IPS-15b (cell line): ENCODE results near the gene TCP11.

Experiments
- H3K27me3 ChIP-seq: one replicate; pipeline ENCODE4 v1.6.1; 2013; ENCODE audit warnings: low read length; ENCODE audit not compliant: control insufficient read depth, insufficient read depth
- H3K36me3 ChIP-seq: one replicate; pipeline ENCODE4 v1.6.1; 2013; ENCODE audit warnings: low read length; ENCODE audit not compliant: control insufficient read depth, insufficient read depth
- H3K4me1 ChIP-seq: one replicate; pipeline ENCODE4 v1.6.1; 2013; ENCODE audit warnings: mild to moderate bottlenecking, low read length; ENCODE audit not compliant: control insufficient read depth, insufficient read depth
- H3K4me3 ChIP-seq: one replicate; pipeline ENCODE4 v1.5.1; 2013; ENCODE audit warnings: low read depth, low read length
- H3K9ac ChIP-seq: one replicate; pipeline ENCODE4 v1.6.1; 2013; ENCODE audit warnings: low read depth, mild to moderate bottlenecking, low read length
- H3K9me3 ChIP-seq: one replicate; pipeline ENCODE4 v1.6.1; 2013; ENCODE audit warnings: mild to moderate bottlenecking, low read length; ENCODE audit not compliant: control insufficient read depth, insufficient read depth

TCP11 gene

DNA sequence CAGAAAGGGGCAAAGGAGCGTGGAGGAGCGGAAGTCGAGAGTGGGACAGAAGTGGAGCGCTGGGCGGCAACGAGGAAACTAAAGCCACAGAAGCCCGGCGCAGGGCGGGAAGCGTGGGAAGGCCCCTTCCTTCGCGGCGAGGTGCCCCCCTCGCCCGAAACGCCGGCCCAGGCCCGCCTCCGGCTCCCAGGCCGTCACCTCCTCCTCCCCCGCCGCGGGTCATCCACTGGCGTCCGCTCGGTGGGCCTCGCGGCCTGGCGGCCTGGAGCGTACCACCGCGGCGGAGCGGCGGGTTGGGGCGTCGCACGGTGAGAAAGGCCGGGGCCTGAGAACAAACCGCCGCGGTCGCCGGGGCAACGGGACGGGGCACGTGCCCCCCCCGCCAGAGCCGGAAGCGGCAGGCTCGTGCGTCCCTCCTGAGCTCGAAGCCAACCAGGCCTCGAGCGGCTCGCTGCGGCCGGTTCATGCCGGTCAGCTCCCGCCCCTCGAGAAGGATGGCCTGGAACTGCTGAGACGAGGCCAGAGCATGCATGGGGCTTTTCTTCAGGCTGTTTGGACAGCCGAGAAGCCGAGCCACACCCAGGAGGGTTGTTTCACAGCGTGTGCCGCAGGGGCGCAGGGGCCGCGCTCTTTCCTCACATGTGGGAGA, at the start of gene TCP11:
Gene TCP11, minus strand, starts transcription at position 333 of the 649 bp plus-strand sequence. CDS start 469 bp downstream, outside the sequence.
- Histone ChIP-seq H3K36me3 (no peaks in the 10 kb centered on the region), H3K9ac (no peak within 1 kb of the TSS), H3K27me3 (peaks cover 6% of the 10 kb centered on the region), H3K4me1 (no peaks in the 10 kb centered on the region), H3K9me3 (no peaks in the 10 kb centered on the region), H3K4me3 (no peak within 1 kb of the TSS)

DNA sequence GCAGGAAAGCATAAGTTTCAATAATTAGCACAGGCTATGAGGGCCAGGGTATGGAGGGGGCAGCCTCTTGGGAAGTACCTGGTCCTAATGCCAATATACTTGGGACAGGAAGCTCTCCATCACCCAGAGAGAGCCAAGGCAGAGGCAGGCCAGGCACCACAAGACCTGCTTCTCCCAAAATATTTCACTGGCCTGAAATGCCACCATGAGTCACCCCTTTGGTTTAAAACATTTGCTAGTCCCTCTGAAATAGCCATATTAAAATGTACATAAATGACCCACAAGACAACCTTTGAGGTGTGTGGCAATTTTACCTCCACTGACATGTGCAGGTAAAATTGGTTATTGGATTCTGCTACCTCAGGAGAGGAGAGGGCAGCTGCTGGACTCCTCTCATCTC, 49.2 kb upstream of the TCP11 start:
- no peak overlapping the region for H3K4me3 ChIP-seq
- H3K4me1 ChIP-seq = peaks cover 5% of the 10 kb centered on the region
- peaks cover 5% of the 10 kb centered on the region for H3K27me3 ChIP-seq
- no peaks in the 10 kb centered on the region for H3K9me3 ChIP-seq
- no peak overlapping the region for H3K9ac ChIP-seq
- H3K36me3 ChIP-seq = no peaks in the 10 kb centered on the region

DNA sequence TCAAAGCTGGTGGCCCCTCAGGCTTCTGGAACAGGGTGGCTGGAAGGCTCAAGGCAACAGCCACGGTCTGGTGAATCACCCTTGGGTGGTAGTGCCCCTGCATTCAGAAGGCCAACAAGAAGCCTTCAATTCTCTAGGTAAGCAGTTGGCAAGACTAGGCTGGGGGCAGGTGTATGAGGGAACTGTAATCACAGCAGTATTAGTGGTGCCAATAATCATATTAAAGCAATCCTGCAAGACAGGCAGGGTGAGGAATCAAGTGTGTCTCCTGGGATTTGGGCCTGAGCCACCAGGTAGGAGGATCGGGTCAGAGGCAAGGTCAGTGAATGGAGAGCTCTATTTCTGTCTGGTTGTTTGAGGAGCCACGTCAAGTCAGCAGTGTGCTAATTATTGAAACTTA, 47.7 kb upstream of the TCP11 start:
- Histone ChIP-seq H3K4me3 (no peak overlapping the region), H3K4me1 (peaks cover 5% of the 10 kb centered on the region), H3K9me3 (no peaks in the 10 kb centered on the region), H3K27me3 (peaks cover 2% of the 10 kb centered on the region), H3K9ac (no peak overlapping the region), H3K36me3 (no peaks in the 10 kb centered on the region)

DNA sequence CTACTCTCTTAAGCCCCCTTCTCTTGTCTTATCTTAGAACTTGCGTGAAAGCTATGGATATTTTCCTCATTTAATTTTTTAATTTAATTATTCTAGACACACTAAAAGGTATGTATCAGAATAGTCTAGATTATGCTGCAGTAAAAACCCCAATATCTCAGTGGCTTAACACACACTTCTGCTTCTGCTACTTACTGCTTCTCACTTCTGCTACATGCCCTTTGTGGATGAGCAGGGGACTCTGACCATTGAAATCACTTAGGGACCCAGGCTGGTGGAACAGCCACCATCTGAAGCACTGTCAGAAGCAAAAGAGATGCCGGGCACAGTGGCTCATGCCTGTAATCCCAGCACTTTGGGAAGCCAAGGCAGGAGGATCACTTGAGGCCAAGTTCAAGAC, 45.4 kb upstream of the TCP11 start:
- Histone ChIP-seq H3K4me3 (no peak overlapping the region), H3K36me3 (no peaks in the 10 kb centered on the region), H3K9me3 (no peaks in the 10 kb centered on the region), H3K4me1 (no peaks in the 10 kb centered on the region), H3K9ac (no peak overlapping the region), H3K27me3 (peaks cover 13% of the 10 kb centered on the region)

DNA sequence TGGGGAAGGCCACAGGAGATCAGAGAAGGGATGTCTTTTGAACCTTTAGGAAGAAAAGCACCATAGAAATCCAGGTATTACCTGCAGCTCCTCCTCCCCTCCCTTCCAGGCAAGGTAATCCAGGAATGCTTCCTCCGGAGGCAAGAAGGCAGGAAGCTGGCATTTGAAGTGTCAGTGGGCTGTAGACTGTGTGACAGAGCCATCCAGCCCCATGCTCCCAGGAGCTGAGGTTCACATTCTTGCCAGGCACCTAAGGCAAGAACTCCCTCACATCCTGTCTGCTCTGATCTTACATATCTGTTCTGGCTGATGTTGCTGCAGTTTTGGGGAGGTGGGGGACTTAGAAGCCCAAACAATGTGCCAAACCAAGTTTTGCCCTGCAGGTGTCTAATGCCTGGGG, 44.8 kb upstream of the TCP11 start:
- Histone ChIP-seq H3K27me3 (peaks cover 17% of the 10 kb centered on the region), H3K9ac (no peak overlapping the region), H3K36me3 (no peaks in the 10 kb centered on the region), H3K9me3 (no peaks in the 10 kb centered on the region), H3K4me1 (no peaks in the 10 kb centered on the region), H3K4me3 (no peak overlapping the region)

DNA sequence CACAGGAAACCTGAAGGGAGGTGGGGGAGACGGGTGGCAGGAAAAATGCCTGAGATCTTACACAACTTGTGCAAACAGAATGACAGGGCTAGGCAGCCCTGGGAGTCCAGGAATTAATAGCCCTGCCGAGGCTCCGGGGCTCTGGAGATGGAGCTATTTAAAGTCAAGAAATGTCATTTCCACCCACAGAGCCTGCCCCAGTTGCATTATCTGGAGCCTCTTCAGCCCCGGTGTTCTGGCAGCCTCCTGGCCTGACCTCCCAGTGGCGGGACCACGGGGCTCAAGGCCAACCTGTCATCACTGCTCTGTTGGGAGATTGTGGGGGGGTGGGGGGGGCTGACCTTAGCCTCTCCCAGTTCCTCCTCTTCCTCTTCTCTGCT, 44.2 kb upstream of the TCP11 start:
- H3K27me3 ChIP-seq = peaks cover 19% of the 10 kb centered on the region
- H3K4me3 ChIP-seq = no peak overlapping the region
- H3K36me3 ChIP-seq = no peaks in the 10 kb centered on the region
- no peaks in the 10 kb centered on the region for H3K9me3 ChIP-seq
- no peak overlapping the region for H3K9ac ChIP-seq
- no peaks in the 10 kb centered on the region for H3K4me1 ChIP-seq

DNA sequence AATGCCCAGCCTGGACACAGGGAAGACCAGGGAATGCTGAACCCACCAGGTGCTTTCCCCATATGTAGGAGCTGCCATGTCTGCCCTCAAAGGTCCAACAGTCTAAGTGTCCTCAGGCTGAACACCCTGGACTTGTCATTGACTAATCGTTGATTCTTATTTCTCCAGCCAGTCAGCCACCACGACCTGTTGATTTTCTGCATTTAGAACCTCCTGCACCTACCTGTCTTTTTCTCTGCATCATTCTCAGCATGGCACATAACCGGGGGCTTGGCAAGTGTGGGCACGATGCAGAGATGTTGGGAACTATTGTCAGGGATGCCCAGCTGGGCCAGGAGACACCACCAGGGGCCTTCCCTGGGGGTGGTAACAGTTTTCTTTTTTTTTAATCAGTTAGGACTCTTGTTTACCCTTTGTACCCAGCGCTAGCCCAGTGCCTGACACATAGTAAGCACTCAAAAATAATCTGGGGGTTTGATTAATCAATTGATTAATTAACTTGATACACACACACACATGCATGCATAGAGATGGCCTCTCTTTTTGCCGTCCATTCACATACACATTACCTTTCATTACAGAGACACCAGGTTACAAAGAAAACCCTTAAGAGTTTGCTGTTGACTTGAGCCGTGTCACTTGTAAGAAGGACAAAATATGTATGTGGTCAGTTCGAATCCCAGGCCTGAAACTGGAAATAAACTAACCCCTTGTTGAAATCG, 43.6 kb upstream of the TCP11 start:
- Histone ChIP-seq H3K9ac (no peak overlapping the region), H3K36me3 (no peaks in the 10 kb centered on the region), H3K4me1 (no peaks in the 10 kb centered on the region)

DNA sequence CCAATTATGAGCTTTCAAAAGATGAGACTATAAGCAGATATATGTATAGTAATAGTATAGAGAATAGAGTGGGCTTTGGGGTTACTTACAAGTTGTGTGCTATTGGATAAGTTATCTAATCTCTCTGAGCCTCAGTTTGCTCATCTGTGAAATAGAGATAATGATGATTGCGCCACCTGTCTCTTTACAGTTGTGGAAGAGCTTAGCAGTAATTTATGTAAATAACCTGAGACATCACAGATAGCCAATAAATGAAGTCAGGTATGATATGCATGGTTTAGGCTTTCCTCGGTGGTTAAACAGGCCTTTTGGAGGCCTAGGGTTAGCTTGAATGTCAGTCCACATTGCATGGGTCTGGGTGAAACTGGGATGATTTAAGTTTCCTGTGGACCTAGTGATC, 42.8 kb upstream of the TCP11 start:
- H3K36me3 ChIP-seq = no peaks in the 10 kb centered on the region
- H3K27me3 ChIP-seq = peaks cover 19% of the 10 kb centered on the region
- no peaks in the 10 kb centered on the region for H3K4me1 ChIP-seq
- no peaks in the 10 kb centered on the region for H3K9me3 ChIP-seq
- H3K4me3 ChIP-seq = no peak overlapping the region
- no peak overlapping the region for H3K9ac ChIP-seq

More for the DNA sequence above, 43.6 kb upstream of the TCP11 start:
- Histone ChIP-seq H3K27me3 (peaks cover 19% of the 10 kb centered on the region), H3K9me3 (no peaks in the 10 kb centered on the region), H3K4me3 (no peak overlapping the region)

DNA sequence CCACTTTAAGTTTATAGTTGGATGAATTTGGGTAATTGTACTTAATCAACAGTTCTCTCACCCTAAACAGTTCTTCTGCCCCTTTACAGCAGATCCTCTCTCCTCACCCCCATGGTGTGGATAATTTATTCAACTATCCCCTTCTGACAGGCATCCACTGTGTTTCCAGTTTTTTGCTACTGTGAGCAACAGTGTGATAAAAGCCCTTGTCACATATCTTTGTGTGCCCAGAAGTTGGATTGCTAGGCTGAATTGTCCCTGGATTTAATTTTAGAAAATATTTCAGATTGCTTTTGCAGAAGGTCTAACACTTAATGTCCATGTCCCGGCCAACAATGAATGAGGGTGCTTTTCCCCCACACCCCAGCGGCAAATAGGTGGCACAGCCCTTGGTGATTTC, 42.1 kb upstream of the TCP11 start:
- Histone ChIP-seq H3K36me3 (no peaks in the 10 kb centered on the region), H3K27me3 (peaks cover 19% of the 10 kb centered on the region), H3K9ac (no peak overlapping the region), H3K4me1 (no peaks in the 10 kb centered on the region), H3K9me3 (no peaks in the 10 kb centered on the region), H3K4me3 (no peak overlapping the region)

DNA sequence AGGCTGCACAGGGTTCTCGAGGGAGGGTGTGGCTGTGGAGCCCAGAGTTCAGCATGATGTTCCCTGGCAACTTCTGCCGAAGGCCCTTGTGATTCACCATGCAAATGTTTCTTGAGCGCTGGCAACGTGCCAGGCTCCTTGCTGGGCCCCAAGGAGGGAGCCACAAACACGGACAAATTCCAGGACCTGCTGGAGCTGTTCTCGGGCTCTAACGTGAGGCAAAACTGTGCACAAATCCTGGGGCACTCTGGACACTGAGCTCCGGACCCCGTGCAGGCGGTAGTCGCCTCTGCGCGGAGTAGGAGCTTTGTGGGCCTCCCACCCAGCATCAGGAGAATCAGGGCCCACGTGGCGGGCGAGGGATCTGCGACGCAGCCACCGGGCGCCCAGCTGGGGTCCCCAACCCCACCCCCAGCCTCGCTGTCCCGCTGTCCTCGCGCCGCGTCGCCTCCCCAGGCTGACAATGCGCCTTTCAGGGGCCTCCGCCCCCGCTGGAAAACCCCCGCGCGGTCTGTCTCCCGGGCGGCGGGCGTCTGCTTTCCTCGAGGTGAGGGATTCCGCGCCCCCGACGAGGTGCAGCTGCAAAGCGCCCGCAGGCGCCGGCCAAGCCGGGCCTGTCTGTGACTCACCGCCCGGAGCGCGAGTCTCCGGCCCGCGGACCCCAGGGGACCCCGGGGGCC, 40.9 kb upstream of the TCP11 start:
- H3K9me3 ChIP-seq = no peaks in the 10 kb centered on the region
- no peak overlapping the region for H3K9ac ChIP-seq
- H3K36me3 ChIP-seq = no peaks in the 10 kb centered on the region
- H3K4me3 ChIP-seq = no peak overlapping the region
- H3K27me3 ChIP-seq = peaks cover 19% of the 10 kb centered on the region
- H3K4me1 ChIP-seq = no peaks in the 10 kb centered on the region

DNA sequence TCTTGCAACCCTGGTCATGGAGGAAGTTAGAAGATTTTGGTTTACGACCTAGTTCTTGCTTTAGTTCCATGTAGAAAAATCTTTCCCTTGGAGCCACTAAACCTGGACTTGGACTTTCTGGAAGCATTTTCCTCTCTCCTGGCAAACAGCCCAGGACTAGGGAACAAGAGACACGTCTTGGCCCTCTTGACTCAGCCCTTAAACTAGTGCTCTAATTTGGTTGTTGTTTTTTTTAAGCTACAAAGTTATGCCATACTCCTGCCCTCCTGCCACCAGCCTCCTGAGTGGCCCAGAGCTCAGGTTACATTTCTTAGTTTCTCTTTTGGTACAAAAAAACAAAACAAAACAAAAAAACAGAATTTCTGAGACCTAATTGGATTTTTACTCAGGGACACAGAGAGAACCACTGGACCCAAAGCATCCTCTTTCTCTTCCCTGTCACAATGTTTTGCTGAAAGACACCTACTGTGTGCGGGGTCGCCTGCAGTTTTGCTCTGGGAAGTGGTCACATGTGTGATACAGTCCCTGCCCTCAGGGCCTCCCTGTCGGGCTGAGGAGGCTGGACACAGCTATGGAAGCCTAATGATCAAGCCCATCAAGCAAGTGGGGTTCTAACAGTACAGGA, 40.3 kb upstream of the TCP11 start:
- Histone ChIP-seq H3K4me3 (no peak overlapping the region), H3K27me3 (peaks cover 19% of the 10 kb centered on the region), H3K4me1 (no peaks in the 10 kb centered on the region), H3K36me3 (no peaks in the 10 kb centered on the region), H3K9me3 (no peaks in the 10 kb centered on the region), H3K9ac (no peak overlapping the region)
